Mesodermal cell (in vitro differentiated cells): Measurements from ENCODE around the gene DGKB.

Source experiments
- H3K27ac ChIP-seq: 2 replicates; pipeline ENCODE4 v1.7.0; 2013; ENCODE audit warnings: mild to moderate bottlenecking, low read depth, low read length, moderate library complexity; ENCODE audit not compliant: severe bottlenecking
- H3K36me3 ChIP-seq: 2 replicates; pipeline ENCODE4 v1.7.1; 2013; ENCODE audit warnings: mild to moderate bottlenecking, low read length, moderate library complexity; ENCODE audit not compliant: control insufficient read depth, insufficient read depth
- H3K4me1 ChIP-seq: one replicate; pipeline ENCODE4 v1.7.1; 2013; ENCODE audit warnings: mild to moderate bottlenecking, low read length; ENCODE audit not compliant: insufficient read depth, control insufficient read depth, poor library complexity, severe bottlenecking
- H3K4me3 ChIP-seq: 2 replicates; pipeline ENCODE4 v1.7.0; 2013; ENCODE audit warnings: low read length, control low read depth, mild to moderate bottlenecking; ENCODE audit not compliant: insufficient read depth, poor library complexity, severe bottlenecking; ENCODE audit errors: extremely low read depth
- H3K9me3 ChIP-seq: 2 replicates; pipeline ENCODE4 v1.7.1; 2013; ENCODE audit warnings: mild to moderate bottlenecking, low read length, moderate library complexity; ENCODE audit not compliant: control insufficient read depth
- WGBS, 2 experiments: methylation state at CpG; one replicate each; pipeline ENCODE4 v1.1.5; 2013; ENCODE audit warnings: missing lambda C conversion rate in 2 of 2; ENCODE audit not compliant: insufficient coverage in 2 of 2; 5-methylcytosine and 5-hydroxymethylcytosine counted together

DGKB gene

DNA sequence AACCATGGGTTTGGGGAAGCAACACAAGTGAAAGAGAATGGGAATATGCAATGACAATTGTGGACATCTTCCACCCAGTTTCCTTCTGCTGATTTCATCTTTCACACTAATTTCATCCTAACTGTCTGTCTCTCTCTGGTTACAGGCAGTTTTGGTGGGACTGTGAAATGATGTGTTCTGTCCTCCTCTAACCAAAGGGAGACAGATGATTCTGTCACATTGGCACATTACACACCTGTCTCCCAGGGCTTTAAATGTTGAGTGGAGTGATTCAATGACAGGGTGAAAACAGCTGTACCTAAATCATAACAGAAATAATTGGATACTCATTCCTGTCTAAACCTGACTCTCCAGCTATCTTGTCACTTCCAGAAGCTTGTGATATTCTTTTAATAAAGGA, 60.0 kb downstream of the DGKB start:
- Histone ChIP-seq H3K4me3 (no peak overlapping the region), H3K36me3 (no peaks in the 10 kb centered on the region), H3K9me3 (no peaks in the 10 kb centered on the region), H3K27ac (no peak overlapping the region), H3K4me1 (no peaks in the 10 kb centered on the region)

DNA sequence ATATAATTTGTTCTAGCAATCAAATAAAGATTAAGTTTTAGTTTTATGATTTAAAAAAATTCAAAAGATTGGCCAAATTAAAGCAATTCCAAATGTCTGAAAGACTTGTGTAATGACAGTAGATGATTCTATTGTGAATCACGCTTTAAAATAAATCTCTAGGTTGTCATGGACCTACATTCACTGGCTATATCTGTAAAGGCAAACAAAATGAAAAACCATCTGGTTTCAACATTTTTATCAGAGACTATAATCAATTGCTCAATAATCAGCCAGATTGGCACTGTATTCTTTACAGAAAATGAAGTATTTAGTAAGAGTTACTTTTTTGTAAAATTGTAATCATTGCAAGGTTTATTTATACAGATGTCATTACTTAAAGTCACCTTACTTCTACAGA, 60.7 kb downstream of the DGKB start:
- Histone ChIP-seq H3K27ac (no peak overlapping the region), H3K9me3 (no peaks in the 10 kb centered on the region), H3K4me3 (no peak overlapping the region), H3K36me3 (no peaks in the 10 kb centered on the region), H3K4me1 (peaks cover 3% of the 10 kb centered on the region)
- no CpG with 5 or more reads among the region's 1 CpG for WGBS, 2 experiments

DNA sequence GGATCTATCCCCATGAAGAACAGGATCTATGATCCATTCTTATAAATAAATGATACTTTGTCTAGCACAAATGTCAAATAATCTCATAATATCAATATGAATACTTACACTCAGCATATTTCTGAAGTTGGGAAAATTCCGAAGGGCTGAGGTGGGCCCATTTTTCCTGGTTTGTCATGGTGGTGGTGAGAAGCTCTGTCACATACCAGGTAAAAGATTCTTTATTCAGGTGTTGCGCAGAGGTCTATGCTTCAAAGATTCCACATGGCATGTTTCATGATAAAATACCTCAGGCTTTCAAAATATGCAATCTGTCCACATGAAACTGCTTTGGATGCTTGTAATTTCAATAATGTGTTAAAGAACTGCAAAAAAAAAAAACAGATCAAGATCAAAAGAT, 61.5 kb downstream of the DGKB start:
- WGBS, 2 experiments: 100% methylated on average over 1 of the region's 2 CpGs
- no peak overlapping the region for H3K4me3 ChIP-seq
- peaks cover 10% of the 10 kb centered on the region for H3K4me1 ChIP-seq
- H3K9me3 ChIP-seq: no peaks in the 10 kb centered on the region
- no peaks in the 10 kb centered on the region for H3K36me3 ChIP-seq
- H3K27ac ChIP-seq: no peak overlapping the region

DNA sequence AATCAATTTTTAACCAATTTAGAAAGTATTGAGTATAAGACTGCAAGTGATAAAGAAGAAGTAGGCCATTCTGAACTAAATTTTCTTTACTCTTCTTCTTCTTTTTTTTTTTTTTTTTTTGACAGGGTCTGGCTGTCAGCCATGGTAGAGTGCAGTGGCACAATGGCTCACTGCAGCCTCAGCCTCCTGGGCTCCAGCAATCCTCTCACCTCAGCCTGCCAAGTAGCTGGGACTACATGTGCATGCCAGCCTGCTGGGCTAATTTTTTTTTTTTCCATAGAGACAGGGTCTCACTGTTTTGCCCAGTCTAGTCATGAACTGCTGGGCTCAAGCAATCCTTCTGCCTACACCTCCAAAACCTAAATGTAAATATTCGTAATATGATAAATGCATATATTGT, 63.2 kb downstream of the DGKB start:
- no peaks in the 10 kb centered on the region for H3K9me3 ChIP-seq
- H3K27ac ChIP-seq: no peak overlapping the region
- H3K36me3 ChIP-seq: no peaks in the 10 kb centered on the region
- no peak overlapping the region for H3K4me3 ChIP-seq
- WGBS, 2 experiments: no CpG with 5 or more reads among the region's 1 CpG
- H3K4me1 ChIP-seq: peaks cover 22% of the 10 kb centered on the region

DNA sequence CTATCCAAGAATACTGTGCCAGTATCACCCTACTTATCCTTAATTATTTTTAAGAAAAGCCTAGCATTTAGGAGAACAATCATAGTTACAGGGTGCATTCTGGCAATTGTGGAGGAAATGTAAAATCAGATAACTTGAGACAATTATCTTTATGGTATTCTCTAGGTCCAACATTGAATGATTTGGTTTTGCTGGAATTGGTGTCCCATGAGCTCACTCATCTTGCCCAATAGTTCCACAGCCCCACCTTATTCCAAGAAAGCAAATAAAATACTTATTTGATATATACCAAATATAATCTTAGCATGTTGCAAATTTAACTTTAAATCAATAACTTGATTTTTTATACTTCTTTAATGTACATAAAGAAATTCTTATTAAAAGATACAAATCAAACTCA, 65.3 kb downstream of the DGKB start:
- no peak overlapping the region for H3K27ac ChIP-seq
- H3K9me3 ChIP-seq: no peaks in the 10 kb centered on the region
- H3K36me3 ChIP-seq: no peaks in the 10 kb centered on the region
- no peak overlapping the region for H3K4me3 ChIP-seq
- peaks cover 24% of the 10 kb centered on the region for H3K4me1 ChIP-seq

DNA sequence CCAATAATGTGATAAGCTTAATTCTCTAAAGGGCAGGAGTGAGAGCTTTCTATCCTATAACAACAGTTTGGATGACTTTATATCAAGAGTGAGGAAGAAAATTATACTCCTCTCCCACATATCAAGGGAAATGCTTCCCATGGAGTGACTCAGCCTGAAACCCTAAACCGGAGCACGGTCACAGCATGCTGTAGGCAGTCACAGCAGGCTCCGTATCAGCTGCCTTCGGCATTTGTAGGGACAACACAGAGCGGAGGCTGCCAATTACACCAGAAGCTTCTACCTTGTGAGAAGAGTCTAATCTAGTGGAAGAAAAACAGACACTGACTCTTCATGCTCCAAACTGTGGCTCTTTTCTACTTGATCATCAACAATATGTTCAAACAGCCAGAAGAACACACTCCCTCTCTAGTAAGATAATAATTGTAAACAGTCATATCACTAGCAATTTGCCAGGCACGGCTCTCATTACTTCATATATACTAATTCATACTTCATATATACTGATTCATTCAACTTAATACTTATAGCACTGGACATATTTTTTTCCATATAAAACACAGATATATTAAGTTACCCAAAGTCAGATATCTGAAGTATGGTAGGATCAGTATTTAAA, 65.9 kb downstream of the DGKB start:
- Histone ChIP-seq H3K4me1 (peaks cover 24% of the 10 kb centered on the region), H3K9me3 (no peaks in the 10 kb centered on the region), H3K4me3 (no peak overlapping the region), H3K36me3 (no peaks in the 10 kb centered on the region), H3K27ac (peak overlapping the region; percentile 68)
- 0 to 3% methylated on average over 4 to 5 of the region's 6 CpGs for WGBS, 2 experiments

DNA sequence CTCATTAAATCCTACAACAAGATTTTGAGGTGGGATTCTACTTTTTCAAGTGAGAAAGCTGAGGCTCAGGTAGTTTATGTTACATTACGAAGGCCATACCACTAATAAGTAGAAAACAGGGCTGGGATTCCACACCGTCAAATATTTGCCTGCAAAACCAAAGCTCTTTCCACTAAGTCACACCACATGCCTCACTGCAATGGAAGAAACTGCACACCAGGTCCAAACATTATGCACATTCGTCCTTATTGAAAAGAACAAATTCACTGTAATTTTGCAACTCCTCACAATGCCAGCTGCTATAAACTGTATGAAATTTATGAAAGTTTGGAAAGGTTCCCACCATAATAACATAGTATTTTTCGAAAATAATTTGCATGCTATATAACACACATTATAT, 66.5 kb downstream of the DGKB start:
- Histone ChIP-seq H3K27ac (peak overlapping the region; percentile 68), H3K4me1 (peaks cover 24% of the 10 kb centered on the region), H3K36me3 (no peaks in the 10 kb centered on the region), H3K4me3 (no peak overlapping the region), H3K9me3 (no peaks in the 10 kb centered on the region)
- 60 to 94% methylated on average over 2 of the region's 4 CpGs for WGBS, 2 experiments

DNA sequence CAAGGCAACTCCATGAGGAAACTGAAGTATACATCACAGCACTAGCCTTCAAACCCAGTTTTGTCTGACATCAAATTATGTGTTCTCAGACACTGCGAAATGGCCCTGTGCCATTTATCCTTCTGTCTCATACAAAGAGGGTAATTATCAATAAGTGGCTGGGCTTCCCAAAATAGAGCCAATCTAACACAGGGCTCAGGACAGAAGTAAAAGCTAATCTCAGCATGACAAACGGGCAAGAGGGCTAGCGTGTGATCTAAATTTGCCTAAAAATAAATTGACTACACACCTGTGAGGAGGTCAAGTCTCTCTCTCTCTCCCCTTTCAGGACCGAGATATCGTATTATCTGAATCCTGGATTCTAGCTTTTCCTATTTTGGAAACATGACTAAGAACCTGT, 67.2 kb downstream of the DGKB start:
- no peaks in the 10 kb centered on the region for H3K9me3 ChIP-seq
- peaks cover 24% of the 10 kb centered on the region for H3K4me1 ChIP-seq
- H3K4me3 ChIP-seq: no peak overlapping the region
- H3K36me3 ChIP-seq: no peaks in the 10 kb centered on the region
- H3K27ac ChIP-seq: no peak overlapping the region
- WGBS, 2 experiments: 87 to 96% methylated on average over 4 to 5 of the region's 5 CpGs

DNA sequence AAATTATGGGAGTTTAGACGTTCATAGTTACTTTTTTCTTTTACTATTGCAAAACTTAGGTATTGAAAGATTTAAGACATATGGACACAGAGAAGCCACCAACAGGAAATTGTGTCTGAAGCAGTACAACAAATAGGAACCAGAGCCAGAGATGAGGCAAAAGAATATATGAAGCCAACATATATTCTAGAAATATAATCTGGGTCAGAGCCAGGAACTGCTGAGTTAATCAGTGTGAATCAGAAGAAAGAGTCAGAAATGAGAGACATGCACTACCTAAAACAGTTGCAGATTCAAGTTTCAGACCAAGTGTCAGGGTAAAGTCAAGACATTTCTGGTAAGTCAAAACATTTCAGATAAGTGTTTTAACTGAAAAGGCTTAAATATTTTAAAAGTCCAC, 67.7 kb downstream of the DGKB start:
- WGBS, 2 experiments: no CpG with 5 or more reads among the region's 1 CpG
- H3K36me3 ChIP-seq: no peaks in the 10 kb centered on the region
- no peak overlapping the region for H3K4me3 ChIP-seq
- peaks cover 24% of the 10 kb centered on the region for H3K4me1 ChIP-seq
- no peak overlapping the region for H3K27ac ChIP-seq
- H3K9me3 ChIP-seq: no peaks in the 10 kb centered on the region

DNA sequence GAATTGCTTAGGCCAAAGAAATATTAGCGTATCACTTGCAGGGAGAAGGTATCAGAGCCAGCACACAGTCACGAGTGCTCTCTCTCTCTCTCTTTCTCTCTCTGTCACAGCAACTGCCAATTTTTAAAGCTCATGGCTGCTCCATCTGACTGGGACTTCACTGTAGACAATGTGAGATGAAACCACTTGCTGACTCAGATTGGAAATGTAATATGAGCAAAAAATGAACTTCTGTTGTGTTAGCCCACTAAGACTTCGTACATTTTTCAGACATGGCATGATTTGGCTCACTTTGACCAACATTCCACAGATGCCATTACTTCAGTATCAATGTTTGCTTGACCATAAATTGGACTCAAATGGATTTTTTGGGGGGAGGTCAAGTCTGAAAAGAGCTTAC, 68.1 kb downstream of the DGKB start:
- H3K9me3 ChIP-seq: no peaks in the 10 kb centered on the region
- H3K27ac ChIP-seq: no peak overlapping the region
- H3K4me1 ChIP-seq: peaks cover 24% of the 10 kb centered on the region
- 80 to 83% methylated on average over 1 of the region's 3 CpGs for WGBS, 2 experiments
- no peaks in the 10 kb centered on the region for H3K36me3 ChIP-seq
- no peak overlapping the region for H3K4me3 ChIP-seq

DNA sequence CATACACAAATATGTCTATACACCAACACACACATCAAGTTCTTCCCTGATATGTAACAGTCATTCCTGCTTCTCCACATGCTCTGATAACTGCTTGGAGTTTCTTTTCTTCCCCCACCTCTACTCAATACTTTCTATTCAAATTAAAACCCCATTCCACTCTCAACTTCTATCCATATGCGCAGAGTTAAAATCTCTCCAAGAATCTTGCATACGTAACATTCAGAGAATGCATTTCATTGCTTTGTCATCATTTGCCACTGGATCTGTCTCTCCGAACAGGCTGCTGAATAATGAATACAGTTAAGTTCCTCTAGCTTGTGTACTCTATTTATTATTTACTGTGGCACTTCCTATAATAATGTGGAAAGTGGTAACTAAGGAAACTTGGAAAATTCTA, 68.8 kb downstream of the DGKB start:
- Histone ChIP-seq H3K4me3 (no peak overlapping the region), H3K27ac (no peak overlapping the region), H3K9me3 (no peaks in the 10 kb centered on the region), H3K36me3 (no peaks in the 10 kb centered on the region), H3K4me1 (peaks cover 24% of the 10 kb centered on the region)
- WGBS, 2 experiments: 80 to 88% methylated on average over 2 of the region's 3 CpGs
